A673 (cell line): ENCODE data around the gene TXNDC8.

ENCODE experiments used
- CTCF ChIP-seq: fragments of 300-800, 200-600 bp; sonication (generic); conservative IDR thresholded peaks from 2 replicates; pipeline ENCODE4 v1.5.1; 2017; ENCODE audit warnings: low read depth, mild to moderate bottlenecking, antibody characterized with exemption, low read length, moderate library complexity, mixed read lengths
- EZH2 ChIP-seq: fragments of 200-600 bp; sonication (generic); IDR thresholded peaks from 2 replicates; pipeline ENCODE4 v1.6.1; 2017; ENCODE audit warnings: borderline replicate concordance, low read depth, mild to moderate bottlenecking, mixed read lengths, antibody characterized with exemption, low read length; ENCODE audit not compliant: poor library complexity, severe bottlenecking

GRCh38 chr9:110328763-110329162 is 8.9 kb downstream of the TXNDC8 start:
- TF ChIP-seq EZH2 (no peak), CTCF (no peak)
